Stimulated activated CD8-positive, alpha-beta memory T cell treated with anti-CD3 and anti-CD28 coated beads, Interleukin-12 subunit alpha, Interleukin-12 subunit beta, amount 100 ng/mL, for 1 hour (primary cell): ENCODE data around the gene PABPN1.
"Not testable (repeated sequence)": the region's sequence is repeated elsewhere in the genome, so short reads cannot be mapped to it uniquely, and the experiment has no call there.

Source experiments
- DNase-seq: peaks from one replicate; pipeline ENCODE4 v3.0.0-alpha.2; 2020; ENCODE audit warnings: low read depth

Gene PABPN1, protein sequence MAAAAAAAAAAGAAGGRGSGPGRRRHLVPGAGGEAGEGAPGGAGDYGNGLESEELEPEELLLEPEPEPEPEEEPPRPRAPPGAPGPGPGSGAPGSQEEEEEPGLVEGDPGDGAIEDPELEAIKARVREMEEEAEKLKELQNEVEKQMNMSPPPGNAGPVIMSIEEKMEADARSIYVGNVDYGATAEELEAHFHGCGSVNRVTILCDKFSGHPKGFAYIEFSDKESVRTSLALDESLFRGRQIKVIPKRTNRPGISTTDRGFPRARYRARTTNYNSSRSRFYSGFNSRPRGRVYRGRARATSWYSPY

DNA sequence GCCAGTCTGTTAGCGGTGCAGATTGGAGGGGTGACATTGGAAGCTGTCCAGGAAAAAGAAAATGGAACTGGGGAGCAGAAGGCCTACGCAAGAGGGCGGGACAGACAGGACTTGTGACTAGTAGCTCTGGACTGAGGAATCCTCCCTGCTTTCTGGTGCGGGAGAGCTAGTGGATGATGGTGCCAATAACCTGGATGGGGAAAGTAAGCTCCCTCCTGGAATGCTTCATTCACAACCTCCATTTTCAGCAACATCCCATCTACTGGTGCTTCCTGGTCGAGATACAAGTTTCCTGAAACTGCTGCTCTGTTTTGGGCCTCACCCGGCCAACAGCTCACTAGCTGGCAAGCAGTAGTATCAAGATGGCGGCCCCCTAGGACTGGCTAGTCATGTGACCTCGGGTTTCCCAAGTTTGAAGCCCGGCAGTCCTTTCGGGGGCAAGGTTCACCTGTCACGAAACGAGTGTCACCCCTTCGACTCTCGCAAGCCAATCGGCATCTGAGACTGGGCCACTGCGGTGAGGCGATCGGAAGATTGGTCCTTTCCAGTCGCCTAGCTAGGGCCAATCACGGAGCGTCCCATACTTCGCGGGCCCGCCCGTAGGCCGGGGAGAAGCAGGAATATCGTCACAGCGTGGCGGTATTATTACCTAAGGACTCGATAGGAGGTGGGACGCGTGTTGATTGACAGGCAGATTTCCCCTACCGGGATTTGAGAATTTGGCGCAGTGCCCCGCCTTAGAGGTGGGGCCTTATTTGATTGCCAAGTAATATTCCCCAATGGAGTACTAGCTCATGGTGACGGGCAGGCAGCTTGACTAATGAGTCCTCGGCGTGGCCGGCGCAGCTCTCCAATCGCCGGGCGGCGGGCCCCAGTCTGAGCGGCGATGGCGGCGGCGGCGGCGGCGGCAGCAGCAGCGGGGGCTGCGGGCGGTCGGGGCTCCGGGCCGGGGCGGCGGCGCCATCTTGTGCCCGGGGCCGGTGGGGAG lies at the start of gene PABPN1:
Gene PABPN1, plus strand, starts transcription at position 874 of the 988 bp plus-strand sequence. Its CDS starts 13 bp downstream, at position 887.
- DNase-seq = peak; percentile 96

DNA sequence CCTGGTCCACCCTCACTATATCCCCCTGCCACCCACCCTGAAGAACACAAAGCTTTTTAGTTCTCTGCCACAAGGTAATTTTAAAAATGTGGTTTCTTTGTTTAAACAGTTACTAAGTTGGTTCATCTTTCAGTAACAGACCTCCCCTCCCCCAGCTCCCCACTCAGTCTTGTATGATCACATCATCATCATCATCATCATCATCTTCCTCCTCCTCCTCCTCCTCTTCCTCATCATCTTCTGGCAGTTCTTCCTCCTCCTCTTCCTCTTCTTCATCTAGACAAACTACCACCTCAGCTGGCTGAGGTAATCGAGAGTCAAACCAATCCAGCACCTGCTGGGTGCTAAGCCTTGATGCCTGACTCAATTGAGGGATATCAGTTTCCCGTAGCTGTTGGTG lies 45.8 kb upstream of the PABPN1 start:
- no peak for DNase-seq

DNA sequence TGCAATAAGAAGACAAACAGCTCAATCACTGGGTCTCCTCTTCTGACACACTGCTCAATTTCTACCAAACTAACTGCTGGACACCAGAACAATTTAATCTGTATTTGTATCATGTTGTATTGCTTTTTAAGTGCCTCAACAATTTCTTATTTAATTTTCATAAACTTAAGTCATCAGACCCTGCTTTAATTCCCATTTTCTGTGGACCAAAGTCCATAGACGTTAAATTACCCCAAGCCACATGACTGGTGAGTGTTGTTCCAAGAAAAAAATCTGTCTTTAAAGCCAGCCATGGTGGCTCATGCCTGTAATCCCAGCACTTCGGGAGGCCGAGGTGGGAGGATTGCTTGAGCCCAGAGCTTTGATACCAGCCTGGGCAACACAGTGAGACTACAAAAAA lies 44.1 kb upstream of the PABPN1 start:
- no peak for DNase-seq

DNA sequence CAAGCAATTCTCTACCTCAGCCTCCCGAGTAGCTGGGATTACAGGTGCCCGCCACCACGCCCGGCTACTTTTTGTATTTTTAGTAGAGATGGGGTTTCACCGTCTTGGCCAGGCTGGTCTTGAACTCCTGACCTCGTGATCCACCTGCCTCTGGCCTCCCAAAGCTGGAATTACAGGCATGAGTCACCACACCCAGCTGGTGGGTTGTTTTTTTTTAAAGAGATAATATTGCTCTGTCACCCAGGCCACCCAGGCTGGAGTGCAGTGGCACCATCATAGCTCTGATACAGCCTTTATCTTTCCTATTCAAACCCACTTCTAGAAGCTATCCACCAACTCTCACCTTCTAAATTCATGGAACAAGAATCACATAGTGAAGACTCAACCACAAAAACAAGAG lies 43.3 kb upstream of the PABPN1 start:
- not testable (repeated sequence) for DNase-seq

DNA sequence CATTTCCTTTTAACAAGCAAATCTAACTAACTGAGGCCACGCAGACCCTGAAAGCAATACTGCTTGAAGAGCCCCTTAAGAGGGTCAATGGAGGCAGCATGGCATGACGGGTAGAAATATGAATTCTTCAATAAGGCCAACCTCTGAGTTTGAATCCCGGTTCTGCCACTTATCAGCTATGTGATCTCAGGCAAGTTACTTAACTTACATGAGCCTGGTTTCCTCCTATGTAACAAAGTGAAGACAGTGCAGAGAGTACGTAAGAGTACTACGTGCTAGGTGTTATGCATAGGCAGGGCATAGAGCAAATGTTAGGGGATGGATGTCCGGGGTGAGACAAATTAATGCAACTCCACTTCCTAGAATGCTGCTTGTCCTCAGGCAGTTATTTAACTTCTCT lies 40.0 kb upstream of the PABPN1 start:
- no peak for DNase-seq

DNA sequence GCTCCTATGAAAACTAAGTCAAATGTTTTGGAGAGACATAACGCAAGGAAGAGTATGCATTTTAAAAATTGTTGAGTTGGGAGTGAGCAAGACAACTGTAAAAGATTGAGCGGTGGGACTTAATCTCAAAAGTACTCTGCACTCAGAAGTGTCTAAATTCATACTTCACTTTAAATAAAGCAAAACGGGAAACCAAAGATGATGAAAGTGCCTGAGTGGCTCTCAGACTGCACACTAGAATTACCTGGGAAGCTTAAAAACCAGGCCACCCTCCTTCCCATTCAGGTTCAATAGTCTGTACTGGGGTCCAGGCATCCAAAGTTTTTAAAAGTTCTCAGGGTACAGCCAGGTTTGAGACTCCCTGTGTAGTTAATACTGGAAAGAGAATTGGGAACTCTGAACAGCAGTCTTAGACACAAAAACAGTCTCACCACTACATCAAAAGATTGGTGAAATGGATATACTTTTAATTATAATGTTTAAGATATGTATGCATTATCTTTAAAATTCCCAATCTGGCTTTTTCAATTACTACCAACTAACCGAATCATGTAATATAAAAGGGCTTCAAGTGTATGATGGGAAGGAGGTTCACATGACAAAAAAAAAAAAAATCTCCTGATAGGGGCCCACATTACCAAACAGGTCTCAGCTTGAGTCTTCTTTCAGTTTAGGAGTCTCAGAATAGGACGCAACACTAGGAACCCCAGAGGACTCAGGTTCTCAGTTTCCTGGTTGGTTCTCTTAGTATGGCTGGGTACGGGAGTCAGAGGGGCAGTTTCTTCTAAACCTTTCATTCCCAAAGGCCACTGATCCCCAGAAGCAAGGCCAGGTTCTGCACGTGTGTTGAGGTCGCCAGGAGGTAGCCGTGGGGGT lies 36.4 kb upstream of the PABPN1 start:
- DNase-seq = no peak

DNA sequence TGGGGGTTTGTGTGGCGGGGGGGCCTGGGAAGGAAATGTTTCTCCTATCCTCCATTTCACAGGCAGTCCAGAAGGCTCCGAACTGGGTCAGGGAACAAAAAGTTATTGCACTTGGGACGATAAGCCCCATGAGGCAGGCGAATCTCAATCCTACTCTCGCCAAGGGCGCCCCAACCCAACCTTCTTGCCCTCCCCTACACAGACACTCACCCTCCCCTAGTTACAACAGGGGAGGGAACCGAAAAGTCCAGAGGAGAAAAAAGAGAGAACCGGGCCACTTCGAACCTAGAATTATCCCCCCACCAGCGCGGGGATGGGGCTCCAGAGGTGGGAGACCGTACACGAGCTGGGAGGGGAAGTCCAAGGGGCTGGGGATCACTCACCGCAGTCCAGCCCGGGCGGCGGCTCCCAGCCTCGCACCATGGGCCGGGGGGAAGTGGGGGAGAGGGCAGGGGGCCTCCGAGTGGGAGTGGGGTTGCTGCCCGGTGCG lies 35.7 kb upstream of the PABPN1 start:
- DNase-seq = no peak

DNA sequence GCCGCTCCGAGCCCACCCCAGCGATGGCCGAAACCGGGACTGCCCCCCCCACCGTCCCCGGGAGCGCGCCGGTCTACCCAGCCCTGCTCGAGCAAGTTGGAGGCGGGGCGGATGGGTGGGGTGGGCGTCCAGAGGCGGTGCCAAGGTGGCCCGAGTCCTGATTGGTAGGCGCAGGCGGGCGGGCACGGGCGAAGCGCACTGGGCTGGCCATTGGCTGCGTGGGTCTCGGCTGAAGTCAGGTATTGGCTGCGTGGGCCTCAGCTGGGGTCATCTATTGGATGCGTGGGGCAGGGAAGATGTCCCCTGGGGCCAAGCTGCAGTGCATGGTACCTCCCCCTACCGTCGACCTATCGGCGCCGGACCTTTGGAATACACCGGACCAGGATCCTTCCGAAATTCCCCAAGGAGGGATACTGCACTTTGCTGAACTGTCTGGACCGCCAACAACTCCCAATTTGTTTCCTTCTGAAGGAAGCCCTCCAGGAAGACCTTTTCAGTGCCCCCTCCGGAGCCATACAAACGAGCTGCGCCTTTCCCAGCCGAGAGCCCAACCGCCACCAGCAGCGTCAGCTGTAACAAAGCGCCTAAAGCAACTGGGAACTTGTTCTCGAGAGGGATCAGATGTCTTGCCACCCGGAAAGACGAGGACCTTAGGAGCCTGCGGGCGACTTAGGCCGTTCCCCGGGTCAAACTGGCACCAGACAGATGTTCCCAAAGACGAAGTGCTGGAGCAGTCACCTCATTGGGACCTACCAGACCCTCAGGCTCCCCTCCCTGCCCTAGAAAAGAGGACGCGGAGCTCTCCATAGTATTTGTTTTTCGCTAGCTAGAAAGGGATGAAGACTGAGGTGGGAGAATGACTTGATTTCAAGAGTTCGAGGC lies 35.0 kb upstream of the PABPN1 start, which contains the start of gene HOMEZ:
Gene HOMEZ, minus strand, starts transcription at position 113 of the 882 bp plus-strand sequence. CDS start 180 bp downstream, outside the sequence.
- peak; percentile 96 for DNase-seq

DNA sequence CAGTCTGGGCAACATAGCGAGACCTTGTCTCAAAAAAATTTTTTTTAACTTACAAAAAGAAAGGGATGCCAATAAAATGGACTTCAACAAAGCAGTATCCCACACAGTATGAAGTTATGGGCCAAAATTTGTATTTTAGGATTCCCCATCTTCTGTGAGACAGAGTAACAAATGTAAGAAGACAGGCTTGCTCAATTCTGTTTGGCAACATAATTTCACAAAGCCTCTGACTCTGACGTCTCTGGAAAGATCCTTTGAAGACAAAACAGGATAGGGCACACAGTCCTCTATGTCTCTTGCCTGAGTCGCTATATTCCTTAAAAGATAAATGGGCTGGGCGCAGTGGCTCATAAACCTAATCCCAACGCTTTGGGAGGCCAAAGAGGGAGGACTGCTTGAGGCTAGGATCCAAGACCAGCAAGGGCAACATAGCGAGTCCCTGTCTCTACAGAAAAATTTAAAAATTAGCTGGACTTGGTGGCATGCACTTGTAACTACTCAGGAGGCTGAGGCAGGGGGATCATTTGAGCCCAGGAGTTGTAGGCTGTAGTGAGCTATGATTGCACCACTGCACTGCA lies 34.3 kb upstream of the PABPN1 start:
- DNase-seq = no peak

DNA sequence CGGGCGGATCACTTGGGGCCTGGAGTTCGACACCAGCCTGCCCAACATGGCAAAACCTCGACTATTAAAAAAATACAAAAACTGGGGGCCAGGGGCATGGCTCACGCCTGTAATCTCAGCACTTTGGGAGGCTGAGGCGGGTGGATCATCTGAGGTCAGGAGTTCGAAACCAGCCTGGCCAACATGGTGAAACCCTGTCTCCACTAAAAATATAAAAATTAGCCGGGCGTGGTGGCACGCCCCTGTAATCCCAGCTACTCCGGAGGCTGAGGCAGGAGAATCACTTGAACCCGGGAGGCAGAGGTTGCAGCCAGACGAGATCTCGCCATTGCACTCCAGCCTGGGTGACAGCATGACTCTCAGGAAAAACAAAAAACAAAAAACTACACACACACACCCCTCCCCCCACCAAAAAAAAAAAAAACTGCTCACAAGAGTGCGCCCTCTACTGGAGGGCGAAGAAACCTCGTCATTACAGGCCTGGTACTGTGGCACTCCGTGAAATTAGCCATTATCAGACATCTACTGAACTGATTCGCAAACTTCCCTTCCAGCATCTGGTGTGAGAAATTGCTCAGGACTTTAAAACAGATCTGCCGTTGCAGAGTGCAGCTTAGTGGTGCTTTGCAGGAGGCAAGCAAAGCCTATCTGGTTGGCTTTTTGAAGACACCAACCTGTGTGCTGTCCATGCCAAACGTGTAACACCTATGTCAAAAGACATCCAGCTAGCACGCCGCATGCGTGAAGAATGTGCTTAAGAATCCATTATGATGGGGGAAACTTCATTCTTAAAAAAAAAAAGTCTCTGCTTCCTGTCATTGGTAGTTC lies 26.3 kb upstream of the PABPN1 start:
- DNase-seq = peak; percentile 28

DNA sequence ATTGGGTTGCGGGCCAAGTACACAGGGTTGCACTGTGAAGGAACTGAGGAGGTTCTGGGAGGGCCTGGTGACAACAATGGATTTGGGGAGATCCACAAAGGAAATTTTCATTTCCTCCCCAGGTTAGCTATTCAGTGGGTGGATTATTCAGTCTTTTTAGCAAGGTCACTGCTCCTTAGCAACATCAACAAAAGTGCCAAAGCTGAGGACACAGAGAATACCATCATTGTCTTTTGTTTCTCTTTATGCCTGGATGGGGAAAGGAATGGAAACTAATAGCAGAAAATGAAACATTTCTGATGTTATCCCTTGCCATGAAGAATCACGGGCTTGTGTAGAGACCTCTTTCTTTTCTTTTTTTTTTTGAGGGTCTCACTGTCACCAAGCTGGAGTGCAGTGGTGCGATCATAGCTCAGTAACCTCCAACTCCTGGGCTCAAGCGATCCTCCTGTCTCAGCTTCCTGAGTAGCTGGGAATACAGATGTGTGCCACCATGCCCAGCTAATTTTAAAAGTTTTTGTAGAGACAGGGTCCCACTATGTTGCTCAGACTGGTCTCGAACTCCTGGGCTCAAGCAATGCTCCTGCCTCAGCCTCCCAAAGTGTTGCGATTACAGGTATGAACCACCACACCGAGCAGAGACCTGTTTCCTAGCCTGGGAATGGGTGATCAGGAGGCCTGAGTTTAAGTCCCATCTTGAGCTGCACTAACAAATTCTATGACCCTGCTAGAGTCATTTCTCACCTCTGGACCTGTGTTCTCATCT lies 25.1 kb upstream of the PABPN1 start:
- DNase-seq = no peak

DNA sequence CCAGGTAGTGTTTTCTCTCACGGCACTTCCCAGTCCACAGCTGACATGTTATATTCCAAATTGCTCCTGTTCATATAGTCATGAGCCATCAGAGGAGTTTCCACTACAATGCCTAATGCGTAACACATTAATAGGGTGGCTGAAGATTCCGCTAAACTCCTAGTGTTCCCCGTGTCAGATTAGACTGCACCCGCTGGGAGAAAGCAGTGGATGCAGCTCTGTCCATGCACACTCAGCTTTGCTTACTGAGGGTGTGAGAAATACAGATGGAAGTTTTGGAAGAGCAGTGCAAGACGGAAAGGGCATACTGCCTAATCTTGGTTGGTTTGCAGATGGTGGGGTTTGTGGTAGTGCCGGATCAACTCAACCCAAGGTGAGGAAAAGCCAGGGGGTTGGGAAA lies 24.2 kb upstream of the PABPN1 start:
- no peak for DNase-seq

DNA sequence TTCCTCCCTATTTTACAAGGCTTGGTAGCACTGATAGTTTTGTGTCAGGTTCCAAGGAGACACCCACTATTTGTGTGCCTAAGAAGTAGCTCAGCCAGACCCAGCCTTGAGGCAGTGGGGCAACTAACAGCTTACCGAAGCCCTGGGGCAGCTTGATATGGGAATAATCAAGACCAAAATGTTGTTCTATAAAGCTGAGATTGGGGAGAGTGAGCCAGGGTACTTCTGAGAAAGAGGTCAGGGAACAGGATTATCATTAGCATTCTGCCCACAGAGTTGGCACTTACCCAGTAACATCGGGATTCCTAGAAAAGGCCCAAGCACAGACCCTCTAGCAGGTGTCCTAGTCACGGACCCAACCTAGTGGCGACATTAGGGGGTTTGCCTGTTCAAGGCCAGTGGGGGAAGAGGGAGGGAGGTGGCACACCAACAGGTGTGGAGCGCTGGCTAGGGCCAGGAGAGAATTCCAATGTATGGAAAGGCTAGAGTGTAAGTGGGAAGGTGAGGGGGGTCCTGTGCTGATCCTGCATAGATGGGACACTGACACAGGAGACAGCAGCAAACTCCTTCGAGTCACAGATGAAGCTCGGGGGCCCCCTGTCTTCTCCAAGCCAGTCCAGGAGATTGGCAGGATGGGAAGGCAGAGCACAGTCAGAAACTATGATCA lies 23.5 kb upstream of the PABPN1 start:
- no peak for DNase-seq

DNA sequence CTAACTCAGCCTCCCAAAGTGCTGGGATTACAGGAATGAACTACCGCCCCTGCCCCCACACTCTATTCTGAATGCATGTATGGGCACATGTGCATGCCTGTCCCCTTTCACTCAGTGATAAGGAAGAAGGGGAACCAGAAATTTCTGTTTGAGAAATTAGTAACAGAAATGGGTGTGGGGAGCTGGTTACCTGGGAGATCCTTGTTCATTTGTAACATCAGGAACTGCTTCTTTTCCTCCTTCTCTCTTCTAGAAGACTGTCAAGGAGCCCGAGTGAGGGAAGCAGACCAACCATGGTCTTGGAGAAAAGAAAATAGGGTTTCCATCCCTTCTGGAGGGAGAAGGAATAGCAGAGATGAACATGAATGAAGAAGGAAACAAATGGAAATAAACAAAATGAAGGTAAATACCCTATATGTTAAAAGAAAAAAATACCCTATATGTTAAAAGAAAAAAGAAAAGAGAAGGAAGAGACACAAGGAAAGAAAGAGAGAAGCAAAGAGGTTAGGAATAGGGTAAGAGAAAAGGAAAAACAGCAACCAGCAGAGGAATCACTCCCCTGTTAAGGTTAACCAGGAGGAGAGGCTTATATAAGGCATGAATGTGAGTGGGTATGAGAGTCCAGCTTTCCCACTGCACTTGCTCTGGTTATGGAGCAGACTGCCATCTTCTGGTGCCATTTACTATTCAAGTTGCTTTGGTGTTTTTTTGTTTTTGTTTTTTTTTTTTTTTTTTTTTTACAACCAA lies 21.9 kb upstream of the PABPN1 start:
- DNase-seq = no peak

DNA sequence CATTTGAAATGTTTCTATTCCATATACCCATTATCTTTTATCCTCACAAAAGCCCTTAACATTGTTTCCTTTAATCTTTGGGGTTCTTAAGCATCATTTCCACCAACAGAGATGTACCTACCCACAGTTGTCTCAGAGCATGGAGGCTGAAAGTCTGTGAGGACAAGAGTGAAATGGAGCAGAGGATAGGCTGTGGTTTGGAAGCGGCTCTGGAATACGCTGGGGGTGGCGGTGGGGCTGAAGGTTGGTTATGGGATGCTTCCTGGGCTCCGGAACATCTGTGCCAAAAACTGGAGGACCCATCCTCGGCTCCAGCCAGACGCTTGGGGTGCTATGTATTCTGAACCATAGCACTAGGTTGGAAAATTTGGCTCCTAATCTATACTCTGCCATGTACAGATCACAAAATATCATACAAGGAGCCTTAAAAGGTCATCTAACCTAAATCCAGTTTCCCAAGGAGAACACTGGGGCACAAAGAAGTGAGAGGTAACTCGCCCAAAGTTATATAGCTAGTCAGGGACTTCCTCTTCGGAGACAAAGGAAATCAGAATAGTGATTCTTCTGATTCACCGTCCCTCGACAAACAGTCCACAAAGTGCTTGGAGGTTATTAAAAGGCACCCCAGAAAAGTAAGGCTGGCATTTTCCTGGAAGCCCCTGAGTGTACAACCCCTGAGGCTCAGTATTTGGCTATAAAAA lies 21.1 kb upstream of the PABPN1 start:
- DNase-seq = no peak

DNA sequence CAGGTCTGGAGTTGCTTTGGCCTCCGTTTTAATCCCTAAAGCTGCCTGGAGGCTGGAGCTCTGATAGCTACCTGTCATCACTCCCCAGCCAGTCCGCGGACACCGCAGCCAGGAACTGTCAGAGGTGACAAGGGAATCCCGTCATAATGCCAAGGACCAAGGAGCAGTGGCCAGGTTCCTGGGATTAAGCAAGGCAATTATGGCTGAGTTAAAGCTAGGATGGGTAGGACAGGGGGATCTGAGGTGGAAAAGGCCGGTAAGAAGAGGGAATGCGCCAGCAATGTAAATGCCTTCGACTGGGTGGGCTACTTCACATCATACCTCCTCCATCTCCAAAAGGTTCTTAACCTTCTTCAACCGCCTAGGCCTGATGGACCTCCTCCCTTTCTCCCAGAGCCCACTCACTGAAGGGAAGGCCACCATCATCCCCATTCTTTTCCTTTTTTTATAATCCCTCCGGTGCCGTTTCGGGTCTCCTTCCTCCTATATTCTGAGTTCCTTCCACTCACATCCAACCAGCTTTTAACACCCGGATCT lies 20.5 kb upstream of the PABPN1 start:
- DNase-seq = no peak
